HG03442 (cell line): ENCODE measurements around the gene RDH13.
"Not testable (repeated sequence)": the region's sequence is repeated elsewhere in the genome, so short reads cannot be mapped to it uniquely, and the experiment has no call there.

ENCODE experiments used
- ATAC-seq: cut with Tn5 transposase; IDR thresholded peaks from one replicate; pipeline ENCODE4 v1.9.1; 2021; ENCODE audit warnings: mild to moderate bottlenecking, moderate library complexity; ENCODE audit not compliant: unreplicated experiment

Gene RDH13

DNA sequence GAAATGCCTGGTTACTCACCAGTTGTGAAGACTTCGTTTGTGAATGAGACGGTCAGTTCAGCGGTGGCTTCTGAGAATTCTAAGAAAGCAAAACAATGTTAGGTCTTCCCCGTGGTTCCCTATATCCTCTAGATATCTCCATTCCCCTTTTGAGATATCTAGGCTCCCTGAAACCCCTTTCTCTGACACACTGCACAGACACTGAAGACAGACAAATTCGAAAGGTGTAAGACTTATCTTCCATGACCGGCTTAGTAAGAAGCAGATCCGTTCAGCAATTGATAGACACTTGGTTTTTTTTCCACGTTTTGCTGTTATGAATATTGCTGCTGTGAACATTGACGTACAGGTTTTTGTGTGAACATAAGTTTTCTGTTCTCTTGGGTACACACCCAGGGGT lies 44.3 kb downstream of the RDH13 start:
- no peak for ATAC-seq

- ATAC-seq = no peak
Measured at GRCh38 chr19:55018216-55018615, 44.7 kb downstream of the RDH13 start.

DNA sequence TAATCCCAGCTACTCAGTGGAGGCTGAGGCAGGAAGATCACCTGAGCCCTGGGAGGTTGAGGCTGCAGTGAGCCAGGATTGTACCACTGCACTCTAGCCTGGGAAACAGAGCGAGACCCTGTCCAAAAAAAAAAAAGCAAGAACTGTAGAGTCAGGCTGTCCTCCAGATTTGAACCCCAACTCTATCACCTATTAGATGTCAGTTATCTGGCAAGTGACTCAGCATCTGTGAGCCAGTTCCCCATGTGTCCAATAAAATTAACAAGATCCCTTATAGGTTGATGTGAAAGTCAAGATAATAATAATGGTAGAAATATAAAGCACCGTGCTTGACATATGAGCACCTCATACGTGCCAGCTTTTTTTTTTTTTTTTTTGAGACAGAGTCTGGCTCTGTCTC lies 46.9 kb downstream of the RDH13 start:
- no peak for ATAC-seq

GRCh38 chr19:55015126-55015525 lies 47.8 kb downstream of the RDH13 start:
- no peak for ATAC-seq

GRCh38 chr19:55014714-55015113 lies 48.2 kb downstream of the RDH13 start:
- no peak for ATAC-seq

- ATAC-seq = no peak
Measured at GRCh38 chr19:55013596-55013995, 49.4 kb downstream of the RDH13 start.

GRCh38 chr19:55012306-55012705 lies 50.6 kb downstream of the RDH13 start:
- ATAC-seq = no peak

- not testable (repeated sequence) for ATAC-seq
Measured at GRCh38 chr19:55010561-55010960, 52.4 kb downstream of the RDH13 start.

DNA sequence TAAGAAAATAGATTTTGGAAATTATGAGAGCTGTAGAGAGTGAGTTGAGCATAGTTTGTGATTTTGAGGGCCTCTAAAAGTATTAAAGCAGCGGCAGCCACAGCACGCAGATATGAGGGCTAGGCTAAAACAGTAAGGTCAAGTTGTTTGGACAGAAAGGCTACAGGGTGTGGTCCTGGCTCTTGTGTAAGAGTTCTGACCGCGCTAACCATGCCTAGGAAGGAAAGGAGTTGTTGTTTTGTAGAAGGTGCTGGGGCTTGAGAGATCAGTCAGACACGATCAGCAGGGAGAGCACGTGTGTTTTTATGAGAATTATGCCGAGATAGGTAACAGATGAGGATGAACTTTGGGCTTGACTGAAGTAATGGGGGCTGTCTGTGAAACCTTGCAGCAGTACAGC lies 54.2 kb downstream of the RDH13 start:
- not testable (repeated sequence) for ATAC-seq

DNA sequence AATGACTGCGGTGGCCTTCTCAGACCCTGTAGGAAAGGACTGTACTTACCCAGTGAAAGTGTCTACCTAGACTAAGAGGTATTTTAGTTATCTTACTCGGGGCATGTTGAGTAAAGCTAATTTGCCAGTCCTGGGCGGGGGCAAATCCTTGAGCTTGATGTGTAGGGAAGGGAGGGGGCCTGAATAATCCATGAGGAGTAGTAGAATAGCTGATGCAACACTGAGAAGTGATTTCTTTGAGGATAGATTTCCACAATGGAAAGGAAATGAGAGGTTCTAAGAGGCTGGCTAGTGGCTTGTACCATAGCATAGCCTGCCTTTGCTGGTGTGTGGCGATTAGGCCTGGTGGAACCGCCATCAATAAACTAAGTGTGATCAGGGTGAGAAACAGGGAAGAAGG lies 54.8 kb downstream of the RDH13 start:
- ATAC-seq = not testable (repeated sequence)

GRCh38 chr19:55007537-55007936 lies 55.4 kb downstream of the RDH13 start:
- not testable (repeated sequence) for ATAC-seq

DNA sequence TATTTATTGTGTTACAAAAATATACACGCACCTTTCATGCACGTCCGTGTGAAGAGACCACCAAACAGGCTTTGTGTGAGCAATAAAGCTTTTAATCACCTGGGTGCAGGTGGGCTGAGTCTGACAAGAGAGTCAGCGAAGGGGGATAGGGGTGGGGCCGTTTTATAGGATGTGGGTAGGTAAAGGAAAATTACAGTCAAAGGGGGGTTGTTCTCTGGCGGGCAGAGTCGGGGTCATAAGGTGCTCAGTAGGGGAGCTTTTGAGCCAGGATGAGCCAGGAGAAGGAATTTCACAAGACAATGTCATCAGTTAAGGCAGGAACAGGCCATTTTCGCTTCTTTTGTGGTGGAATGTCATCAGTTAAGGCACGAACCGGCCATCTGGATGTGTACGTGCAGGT lies 56.2 kb downstream of the RDH13 start:
- not testable (repeated sequence) for ATAC-seq

DNA sequence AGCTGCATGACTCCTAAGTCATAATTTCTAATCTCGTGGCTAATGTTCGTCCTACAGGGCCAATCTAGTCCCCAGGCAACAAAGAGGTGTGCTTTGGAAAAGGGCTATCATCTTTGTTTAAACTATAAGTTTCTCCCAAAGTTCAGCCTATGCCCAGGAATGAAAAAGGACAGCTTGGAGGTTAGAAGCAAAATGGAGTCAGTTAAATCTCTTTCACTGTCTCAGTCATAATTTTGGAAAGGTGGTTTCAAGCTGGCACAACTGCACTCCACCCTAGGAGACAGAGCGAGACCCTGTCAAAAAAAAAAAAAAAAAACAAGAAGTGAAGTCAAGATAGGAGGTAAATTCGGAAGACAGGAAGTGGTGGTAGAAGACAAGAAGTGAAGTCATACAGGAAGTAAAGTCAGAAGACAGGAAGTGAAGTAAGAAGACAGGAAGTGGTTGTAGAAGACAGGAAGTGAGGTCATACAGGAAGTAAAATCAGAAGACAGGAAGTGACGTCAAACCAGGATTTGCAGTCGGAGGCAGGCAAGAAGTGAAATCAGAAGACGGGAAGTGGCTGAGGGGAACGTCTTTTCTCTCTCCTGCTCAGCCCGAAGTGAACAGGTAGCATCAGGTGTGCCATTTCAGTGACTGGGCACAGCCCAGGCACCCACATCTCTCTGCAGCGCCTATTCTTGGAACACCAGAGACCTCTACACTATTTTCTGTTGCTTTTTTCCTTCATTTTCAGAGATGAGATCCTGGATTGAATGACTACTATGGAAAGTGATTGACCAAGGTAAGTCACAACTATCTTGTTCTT lies 57.1 kb downstream of the RDH13 start:
- no peak for ATAC-seq

GRCh38 chr19:55000761-55001160 lies 62.2 kb downstream of the RDH13 start:
- no peak for ATAC-seq

- ATAC-seq = not testable (repeated sequence)
Measured at GRCh38 chr19:54998751-54999239, 64.2 kb downstream of the RDH13 start.

DNA sequence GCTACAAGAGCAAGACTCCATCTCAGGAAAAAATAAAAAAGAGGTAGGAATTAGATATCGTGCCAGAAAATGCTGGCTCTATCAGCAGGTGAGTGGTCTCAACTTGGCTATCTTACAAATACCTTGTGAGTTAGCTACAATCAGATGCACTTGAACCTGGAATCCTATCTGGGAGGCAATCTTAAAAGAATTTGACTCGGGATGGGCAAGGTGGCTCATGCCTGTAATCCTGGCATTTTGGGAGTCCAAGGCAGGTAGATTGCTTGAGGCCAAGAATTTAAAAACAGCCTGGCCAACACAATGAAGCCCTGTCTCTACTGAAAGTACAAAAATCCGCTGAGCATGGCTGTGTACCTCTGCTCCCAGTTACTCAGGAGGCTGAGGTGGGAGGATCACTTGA lies 67.4 kb downstream of the RDH13 start:
- ATAC-seq = no peak
